HG03108 (cell line): ENCODE measurements around the gene C1QTNF7.

Experiments
- ATAC-seq: cut with Tn5 transposase; IDR thresholded peaks from one replicate; pipeline ENCODE4 v1.9.1; 2021; ENCODE audit warnings: moderate library complexity; ENCODE audit not compliant: unreplicated experiment

C1QTNF7 gene, protein sequence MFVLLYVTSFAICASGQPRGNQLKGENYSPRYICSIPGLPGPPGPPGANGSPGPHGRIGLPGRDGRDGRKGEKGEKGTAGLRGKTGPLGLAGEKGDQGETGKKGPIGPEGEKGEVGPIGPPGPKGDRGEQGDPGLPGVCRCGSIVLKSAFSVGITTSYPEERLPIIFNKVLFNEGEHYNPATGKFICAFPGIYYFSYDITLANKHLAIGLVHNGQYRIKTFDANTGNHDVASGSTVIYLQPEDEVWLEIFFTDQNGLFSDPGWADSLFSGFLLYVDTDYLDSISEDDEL

DNA sequence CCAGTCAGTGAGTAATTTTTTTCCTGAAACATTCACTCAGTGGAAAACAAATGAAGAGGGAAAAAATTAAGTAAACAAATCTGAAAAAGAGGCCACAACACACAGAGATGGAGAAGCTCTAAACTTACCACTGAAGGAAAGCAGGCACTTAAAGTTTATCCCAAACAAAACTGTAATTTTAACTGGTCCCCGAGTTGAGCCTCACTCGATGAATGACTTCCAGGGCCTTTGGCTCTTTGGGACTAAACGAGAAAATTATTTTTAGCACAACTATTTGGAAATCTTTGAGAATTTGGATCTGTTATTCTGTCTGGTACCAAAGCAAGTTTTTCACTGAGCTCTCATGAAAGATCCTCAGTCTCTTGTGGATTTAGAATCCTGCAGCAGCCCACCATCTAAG is at the start of gene C1QTNF7:
TSS of gene C1QTNF7 (plus strand) at position 333 of the 400 bp plus-strand sequence. CDS start 7,711 bp downstream, outside the sequence.
- ATAC-seq = no peak

DNA sequence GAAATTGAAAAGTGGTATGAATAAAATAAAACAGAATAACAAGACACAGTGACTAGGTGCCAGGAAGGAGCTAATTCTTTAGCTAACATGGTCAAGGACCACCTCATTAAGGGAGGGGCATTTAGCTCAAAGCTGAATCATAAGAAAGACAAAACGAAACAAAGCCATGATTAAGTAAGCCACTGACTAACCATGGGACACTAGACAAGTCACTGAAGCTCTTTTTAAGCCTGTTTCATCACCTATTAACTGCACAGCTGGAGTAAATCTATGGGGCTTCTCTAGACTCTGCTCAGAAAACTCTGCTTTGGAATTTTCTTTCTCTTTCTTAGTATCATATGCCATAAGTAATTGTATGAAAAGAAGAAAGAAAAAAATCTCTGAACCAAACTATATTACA is 49.8 kb upstream of the C1QTNF7 start:
- no peak for ATAC-seq

DNA sequence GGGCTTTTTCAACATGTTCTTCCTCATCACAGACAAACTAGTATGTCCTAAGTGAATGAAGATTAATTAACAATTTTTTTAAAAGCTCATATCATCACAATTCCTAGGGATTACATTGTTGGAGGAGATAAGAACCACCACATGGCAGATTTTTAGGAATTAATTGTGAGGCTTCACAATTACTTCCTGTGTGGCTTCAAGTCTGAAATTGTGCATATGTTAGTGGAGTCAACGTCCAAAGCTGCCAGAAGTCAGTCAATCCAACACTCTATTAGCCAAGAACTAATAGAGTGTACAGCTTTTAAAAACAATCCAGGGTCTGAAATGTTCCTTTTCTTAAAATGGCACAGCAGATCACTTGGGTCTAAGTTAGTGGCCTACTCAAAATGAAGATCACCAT is 49.3 kb upstream of the C1QTNF7 start:
- no peak for ATAC-seq

DNA sequence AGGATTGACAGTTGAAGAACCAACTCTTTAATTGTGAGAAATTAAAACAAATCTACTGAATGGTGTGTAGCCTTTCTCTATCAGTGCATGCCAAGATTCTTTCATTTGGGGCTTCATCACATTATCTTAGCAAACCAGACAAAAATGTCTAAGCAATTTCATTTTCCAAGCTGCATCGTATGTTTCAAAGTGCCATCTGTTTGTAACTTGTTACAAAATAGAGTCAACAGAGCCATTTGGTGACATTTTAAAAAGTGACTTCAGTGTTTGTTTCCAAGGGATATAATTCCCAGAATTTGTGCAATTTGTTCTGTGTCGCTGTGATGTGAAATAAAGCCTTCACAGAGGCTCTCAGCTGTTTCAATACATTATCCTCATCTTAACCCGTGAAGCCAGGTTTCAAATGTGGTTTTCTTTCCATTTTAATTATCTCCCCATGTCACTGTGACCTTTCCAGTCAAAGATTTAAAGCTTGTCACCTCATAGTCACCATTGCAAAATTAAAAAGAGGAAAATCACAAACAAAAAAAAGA is 46.0 kb upstream of the C1QTNF7 start:
- no peak for ATAC-seq

DNA sequence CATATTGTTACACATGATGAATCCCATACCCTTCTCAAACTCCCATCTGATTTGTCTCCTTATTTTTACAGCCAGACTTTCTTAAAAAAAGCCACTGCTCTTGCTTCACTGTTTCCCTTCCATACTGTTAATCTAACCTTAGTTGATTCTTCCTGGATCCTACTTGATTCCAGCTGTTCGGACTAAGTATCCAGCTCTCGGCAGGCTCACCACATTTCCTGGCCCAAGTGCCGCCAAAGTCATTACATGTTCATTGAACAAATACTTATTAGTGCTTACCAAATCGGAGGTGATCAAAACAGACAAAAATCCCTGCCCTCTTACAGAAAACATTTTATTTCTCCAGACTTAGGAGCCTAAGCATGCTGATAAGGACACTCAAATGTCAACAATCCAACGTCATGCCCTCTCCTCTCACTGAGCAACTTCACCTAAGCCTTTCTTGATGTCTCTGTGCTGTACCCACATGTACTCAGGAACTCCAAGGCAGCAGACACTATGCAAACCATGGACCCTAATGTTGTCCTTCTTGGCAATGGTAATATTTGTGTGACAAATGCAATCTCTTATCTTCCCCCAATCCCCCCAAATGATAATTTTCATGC is 45.1 kb upstream of the C1QTNF7 start:
- no peak for ATAC-seq

DNA sequence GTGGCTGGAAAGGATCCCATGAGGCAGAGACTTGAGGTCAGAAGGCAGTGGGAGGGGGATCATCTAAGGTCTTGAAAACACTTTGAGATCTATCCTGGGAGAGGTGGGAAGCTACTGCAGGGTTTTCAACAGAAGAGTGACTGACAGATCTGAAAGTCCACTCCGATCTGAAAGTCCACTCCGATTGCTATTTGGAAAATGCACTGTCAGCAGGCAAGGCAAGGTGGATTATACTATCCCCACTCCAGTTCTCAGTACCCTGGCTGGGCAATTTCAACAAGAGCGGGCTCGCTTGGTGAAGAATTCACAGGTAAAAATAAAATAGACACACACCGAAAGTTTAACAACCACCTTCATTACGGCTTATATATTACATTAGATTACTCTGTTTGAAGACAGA is 42.3 kb upstream of the C1QTNF7 start:
- no peak for ATAC-seq

DNA sequence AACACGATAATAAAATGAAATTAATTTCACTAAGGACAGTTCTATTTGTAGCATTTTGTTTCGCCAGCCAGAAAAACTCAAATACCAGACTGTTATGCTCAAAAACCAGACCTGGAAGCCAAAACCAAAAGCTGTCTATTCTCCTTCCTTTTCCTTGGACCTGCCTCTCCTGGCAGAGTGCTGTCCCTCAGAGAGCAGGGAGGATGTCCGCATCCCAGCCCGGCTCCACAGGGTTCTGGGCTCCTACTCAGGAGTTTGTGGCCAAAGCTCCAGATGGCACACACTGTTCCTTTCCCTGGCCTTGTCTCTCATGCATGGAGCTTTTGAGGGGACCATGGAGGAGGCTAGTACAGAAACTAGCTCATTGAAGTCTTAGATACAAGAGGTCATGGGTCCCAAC is 41.9 kb upstream of the C1QTNF7 start:
- no peak for ATAC-seq

DNA sequence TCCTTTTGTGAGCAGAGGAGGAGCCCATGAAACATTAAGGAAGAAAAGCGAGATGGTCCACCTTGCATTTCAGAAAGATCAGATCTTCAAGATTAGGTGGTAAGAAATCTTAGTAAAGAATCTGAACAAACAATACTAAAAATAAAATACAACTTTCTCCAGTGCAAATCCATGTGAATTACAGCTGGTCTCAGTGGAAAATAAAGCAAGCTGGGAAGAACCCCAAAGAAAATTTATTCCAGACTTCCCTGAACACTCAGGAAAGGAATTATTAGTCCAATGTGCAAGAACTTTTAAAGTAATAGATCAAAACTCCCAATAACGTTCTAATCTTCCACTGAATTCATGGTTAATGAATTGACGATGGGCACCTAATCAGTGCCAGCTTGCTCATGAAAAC is 37.3 kb upstream of the C1QTNF7 start:
- no peak for ATAC-seq

DNA sequence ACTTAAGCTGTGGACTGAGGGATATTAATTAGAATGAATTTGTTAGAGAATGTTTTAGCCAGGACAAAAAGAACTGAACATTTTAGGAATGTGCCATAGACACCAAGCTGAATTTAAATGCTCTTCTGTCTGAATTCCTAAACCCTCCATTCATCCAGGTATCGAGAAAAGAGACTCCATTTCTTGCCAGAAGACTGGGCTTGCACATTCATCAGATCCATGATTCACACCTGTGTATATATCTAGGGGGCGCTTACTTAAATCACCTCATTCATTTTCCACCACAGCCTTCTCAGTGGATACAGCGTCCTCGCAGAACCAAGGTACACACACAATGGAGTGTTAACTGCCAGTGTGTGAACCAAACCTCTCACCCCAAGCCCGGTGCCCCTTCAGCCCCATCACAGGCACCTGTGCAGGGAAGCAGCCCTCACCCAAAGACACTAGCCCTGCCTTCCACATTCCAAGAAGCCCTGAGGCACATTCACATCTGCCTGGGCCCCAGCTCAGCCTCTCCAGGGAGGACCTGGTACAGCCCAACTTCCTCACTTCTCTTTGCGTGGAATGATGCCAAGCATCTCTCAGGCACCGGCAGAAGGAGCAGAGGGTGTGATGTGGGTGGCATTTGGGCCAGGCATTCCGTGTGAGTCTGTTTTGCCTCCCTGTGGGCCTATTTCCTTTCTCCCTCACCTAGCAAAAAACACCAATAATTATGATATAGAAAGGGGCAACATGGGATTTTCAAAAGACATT is 35.6 kb upstream of the C1QTNF7 start:
- ATAC-seq = no peak

DNA sequence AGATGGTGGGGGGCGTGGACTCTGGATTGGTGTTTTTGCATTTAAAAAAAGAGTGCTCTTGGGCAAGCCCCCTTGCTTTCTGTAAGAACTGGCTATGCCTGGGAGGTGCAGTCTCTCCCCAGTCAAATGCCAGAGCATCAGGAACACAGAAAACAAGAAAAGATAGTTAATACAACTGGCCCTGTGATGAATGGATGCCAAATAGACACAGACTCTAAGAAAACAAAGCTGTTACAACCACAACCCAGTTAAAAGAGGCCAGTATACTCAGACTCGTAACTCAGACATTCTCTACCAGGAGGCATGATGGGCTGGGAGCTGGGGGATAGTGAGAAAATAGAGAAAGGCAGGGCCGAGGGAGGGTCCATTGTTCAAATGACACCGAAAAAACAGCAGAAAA is 32.5 kb upstream of the C1QTNF7 start:
- ATAC-seq = no peak

DNA sequence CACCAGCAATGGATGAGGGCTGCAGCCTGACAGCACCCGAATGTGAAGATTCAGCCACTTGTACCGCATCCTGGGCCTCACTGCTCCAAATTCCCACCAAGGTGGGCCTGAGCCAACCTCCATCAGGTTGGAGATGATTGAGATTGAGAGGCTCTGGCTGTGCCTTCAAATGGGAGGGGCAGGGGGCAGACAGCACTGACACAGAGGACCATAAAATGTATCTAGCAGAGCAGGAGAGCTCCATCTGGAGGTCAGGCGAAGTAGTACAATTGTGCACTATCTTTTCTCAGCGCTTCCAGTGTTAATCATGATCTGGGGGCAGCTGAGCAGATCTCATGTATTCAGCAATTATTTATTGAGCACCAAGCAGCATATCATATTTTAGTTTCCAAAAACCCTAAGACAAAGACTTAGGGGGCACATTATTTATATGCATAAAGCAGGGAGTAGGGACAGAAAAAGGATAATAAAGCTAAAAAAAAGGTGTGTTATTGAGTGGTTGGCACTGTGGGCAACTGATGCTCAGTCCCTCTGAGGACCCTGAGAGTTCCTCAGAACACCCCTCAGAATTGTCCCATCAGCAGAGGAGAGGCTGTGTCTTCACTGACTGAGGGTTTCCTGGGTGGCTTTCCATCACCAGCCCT is 31.6 kb upstream of the C1QTNF7 start:
- peak; percentile 69 for ATAC-seq

DNA sequence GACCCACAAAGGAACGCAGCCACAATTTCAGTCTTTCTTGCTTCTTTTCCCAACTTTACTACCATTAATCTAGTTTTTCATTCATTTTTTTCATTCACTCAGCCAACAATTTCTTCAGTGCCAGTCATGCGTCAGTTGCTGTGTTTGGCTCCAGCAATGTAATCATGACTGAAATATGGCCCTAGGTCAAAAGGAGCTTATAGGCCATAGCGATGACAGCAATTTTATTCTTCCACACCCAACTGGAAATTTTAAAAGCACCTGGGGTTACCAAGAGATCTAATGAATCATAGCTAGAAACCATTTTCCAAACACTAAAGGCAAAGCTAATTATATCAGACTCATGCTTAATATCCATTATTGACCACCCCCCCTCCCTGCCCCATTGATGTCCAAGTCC is 29.8 kb upstream of the C1QTNF7 start:
- no peak for ATAC-seq

DNA sequence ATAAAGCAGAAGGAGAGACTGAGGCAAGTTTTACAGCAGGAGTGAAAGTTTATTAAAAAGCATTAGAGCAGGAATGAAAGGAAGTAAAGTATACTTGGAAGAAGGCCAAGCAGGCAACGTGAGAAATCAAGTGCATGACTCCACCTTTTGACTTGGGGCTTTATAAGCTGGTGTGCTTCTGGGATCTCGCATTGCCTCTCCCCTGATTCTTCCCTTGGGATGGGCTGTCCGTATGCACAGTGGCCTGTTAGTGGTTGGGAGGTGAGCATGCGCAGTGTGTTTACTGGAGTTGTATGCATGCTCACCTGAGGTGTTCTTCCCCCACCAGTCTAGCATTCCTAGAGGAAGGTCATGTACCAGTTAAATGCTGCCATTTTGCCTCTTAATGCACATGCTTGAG is 29.1 kb upstream of the C1QTNF7 start:
- ATAC-seq = no peak

DNA sequence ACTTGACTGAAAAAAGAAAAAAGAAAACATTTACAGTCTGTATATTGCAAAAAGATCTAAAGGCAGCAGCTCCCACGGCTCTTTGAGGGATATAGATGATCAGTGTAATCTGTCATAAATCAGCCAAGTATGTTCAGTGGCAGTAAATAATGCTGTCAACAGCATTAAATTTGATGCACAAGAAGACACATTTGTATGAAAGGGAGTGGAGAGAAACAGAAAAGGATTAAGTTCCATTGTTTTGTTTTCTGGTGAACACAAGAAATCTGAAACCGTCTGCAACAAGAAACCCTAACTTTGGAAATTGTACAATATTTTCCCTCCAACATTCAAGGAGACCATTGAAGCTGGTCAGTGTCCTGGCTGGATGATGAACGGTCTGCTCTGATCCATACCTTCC is 27.6 kb upstream of the C1QTNF7 start:
- no peak for ATAC-seq

DNA sequence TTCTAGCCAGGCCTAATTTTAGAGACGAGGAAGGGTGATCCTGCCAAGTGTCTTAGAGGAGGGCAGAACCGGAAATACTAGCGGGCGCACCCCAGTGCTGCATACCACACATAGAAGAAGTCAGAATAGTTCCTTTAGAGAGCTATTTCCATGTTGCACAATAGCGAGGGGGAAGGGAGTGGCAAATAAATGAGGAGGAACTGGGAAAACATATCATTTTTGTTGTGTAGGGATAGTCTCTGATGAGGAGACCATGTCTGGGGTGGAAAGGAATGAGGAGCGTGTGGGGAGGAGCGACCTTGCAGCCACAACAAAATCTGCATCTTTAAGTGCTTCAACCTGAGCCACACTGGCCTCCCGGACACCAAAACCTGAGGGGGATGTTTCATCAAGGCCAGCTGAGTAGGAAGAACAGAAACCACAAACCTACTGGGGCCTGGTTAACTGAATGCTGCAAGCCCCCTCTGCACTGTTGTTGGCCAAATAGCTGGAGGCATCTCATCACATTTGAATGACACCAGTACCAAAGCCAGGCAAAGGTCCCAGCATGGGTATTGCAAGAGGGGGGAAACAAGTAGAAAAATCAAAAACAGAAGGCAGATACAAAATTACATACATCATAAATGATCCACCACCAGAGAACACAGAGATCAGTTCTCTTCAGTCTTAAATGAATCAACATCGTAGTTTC is 26.7 kb upstream of the C1QTNF7 start:
- ATAC-seq = peak; percentile 58

DNA sequence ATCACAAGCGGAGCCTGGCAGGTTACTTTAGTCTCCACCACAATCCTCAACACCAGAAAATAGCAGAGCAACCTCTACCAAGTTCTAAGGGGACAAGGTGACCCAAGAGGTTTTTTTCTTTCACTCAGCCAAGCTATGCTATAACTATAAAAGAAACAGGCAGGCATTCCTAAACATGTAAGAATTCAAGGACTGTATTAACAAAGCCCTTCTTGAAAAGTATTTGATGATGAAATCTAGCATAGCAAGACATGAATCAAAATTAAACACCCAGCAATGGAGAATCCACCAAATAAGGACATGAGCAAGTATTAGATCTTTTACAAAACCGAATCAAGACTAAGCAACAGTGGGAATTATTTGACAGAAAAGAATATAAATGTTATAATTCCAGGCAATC is 25.7 kb upstream of the C1QTNF7 start:
- no peak for ATAC-seq

DNA sequence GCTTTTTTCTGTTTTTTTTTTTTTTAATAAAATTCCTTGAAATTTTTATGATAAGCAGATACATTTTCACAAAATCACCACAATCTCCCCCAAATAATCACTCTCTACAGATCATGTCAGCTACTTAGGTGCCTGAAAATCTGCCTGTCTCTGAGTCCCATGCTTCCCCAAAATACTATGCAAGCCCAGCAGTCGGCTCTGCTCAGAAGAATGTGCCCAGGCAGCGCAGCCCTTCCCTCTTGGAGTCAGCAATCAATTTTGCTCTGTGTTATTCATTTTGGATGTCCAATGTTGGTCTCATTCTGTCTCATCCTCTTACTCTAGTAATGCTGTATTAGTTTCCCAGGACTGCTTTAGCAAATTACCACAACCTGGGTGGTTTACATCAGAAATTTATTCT is 24.9 kb upstream of the C1QTNF7 start:
- ATAC-seq = no peak

DNA sequence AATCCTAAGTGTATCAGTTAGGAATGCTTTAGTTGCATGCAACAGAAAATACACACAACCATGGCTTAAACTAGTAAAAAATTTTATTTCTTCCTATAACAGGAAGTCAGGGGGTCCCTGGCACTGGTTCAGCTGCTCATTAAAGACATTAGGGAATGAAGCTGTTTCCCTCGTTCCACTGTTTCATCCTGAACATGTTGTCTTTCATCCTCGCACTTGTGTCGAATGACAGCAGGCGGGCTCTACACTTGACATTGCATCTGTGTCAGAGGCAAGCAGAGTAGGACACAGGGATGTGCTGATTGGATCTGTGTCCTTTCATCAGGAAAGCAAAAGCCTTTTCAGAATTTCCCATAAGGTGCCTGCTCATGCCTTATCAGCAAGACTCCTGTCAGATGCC is 22.8 kb upstream of the C1QTNF7 start:
- no peak for ATAC-seq

DNA sequence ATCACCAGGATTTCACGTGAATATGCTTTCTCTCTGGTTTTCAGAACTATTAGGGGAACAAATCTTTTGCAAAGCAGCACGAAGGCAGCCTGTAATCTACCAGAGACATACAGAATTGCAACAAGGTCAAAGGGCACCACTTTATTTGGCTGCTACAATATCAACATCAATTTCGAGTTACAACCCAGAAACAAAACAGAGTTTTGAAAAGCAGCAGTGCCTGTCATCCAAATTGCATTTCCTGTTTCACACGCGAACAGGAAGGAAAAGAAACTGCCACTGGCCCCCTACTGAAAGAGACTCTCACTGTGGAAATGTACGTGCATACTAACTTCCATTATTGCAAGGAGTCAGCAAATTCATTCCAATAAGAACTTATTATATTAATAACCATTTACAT is 17.1 kb upstream of the C1QTNF7 start:
- no peak for ATAC-seq

DNA sequence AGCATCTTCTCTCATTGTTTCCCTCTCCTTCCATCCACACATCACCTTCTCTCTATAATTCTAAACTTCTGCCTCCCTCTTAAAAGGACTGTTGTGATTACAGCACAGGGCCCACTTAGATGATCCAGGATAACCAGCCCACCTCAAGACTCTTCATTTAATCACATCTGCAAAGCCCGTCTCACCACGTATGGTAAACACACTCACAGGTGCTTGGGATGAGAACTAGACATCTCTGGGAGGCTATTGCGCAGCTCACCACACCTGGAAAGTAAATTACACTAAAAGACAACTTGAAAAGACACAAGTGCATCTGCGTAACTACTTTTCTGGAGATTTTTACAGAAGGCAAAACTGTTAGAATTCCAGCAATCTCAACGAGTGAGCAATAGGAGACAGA is 15.4 kb upstream of the C1QTNF7 start:
- no peak for ATAC-seq
